CD4-positive, alpha-beta T cell (primary cell): Measurements from ENCODE around the gene ZNF211. TPM values are rescaled to one million over a fixed set of nuclear protein-coding genes. Genes with fewer than 3 reads are reported as not detected.

Experiments
- ATAC-seq: fragments of 200-7000 bp; cut with Tn5 transposase; one replicate; pipeline ENCODE4 v1.10.0; 2022; ENCODE audit warnings: mild to moderate bottlenecking; ENCODE audit not compliant: poor library complexity
- CTCF ChIA-PET: fragments of 350-600 bp; sonication (Branson Sonifier 250); formaldehyde crosslinking; loops from one replicate; lab custom pipeline; 2021; ENCODE audit warnings: antibody characterized with exemption, inconsistent platforms; lab: Charles Lee
- POLR2A ChIA-PET: fragments of 350-600 bp; sonication (Branson Sonifier 250); formaldehyde crosslinking; loops from one replicate; lab custom pipeline; 2021; ENCODE audit warnings: antibody characterized with exemption, inconsistent platforms; lab: Charles Lee
- DNase-seq, 14 experiments: peaks; one replicate each; pipeline ENCODE4 v3.0.0-alpha.2; 2013 to 2020; ENCODE audit warnings: mixed read lengths in 2 of 14
- H3K27ac ChIP-seq, 2 donors: one replicate each; pipeline versions ENCODE4 v1.5.1 to v1.7.0; 2013; ENCODE audit warnings: low read length in 2 of 2, low read depth in 1 of 2, mild to moderate bottlenecking in 1 of 2
- H3K27me3 ChIP-seq, 2 experiments: 1 replicate in 1 of 2; 2 replicates in 1 of 2; pipeline versions ENCODE4 v1.6.1 to v1.7.0; 2013; ENCODE audit warnings: low read length in 2 of 2, control low read depth in 1 of 2, mild to moderate bottlenecking in 1 of 2, moderate library complexity in 1 of 2; ENCODE audit not compliant: insufficient read depth in 2 of 2, control insufficient read depth in 1 of 2
- H3K36me3 ChIP-seq: one replicate; pipeline ENCODE4 v1.6.1; 2013; ENCODE audit warnings: low read length, control low read depth; ENCODE audit not compliant: insufficient read depth
- H3K4me1 ChIP-seq: one replicate; pipeline ENCODE4 v1.6.1; 2013; ENCODE audit warnings: low read length, control low read depth; ENCODE audit not compliant: insufficient read depth
- H3K4me3 ChIP-seq: one replicate; pipeline ENCODE4 v1.5.1; 2013; ENCODE audit warnings: mild to moderate bottlenecking, low read length, moderate library complexity
- H3K9me3 ChIP-seq, 2 experiments: 1 replicate in 1 of 2; 2 replicates in 1 of 2; pipeline versions ENCODE4 v1.6.1 to v1.7.0; 2013; ENCODE audit warnings: low read length in 2 of 2, mild to moderate bottlenecking in 2 of 2, control low read depth in 1 of 2, moderate library complexity in 1 of 2; ENCODE audit not compliant: control insufficient read depth in 1 of 2, insufficient read depth in 1 of 2
- H3K27ac Mint-ChIP-seq: one replicate; pipeline ENCODE4 v1.8.0; 2020; ENCODE audit warnings: mixed read lengths
- H3K27me3 Mint-ChIP-seq: one replicate; pipeline ENCODE4 v1.8.0; 2021; ENCODE audit warnings: mixed read lengths
- H3K36me3 Mint-ChIP-seq: one replicate; pipeline ENCODE4 v1.8.0; 2021; ENCODE audit warnings: low read depth, mixed read lengths
- H3K4me1 Mint-ChIP-seq: one replicate; pipeline ENCODE4 v1.8.0; 2021; ENCODE audit warnings: low read depth, mixed read lengths
- H3K4me3 Mint-ChIP-seq: one replicate; pipeline ENCODE4 v1.8.0; 2020; ENCODE audit warnings: mild to moderate bottlenecking, mixed read lengths
- H3K9me3 Mint-ChIP-seq: one replicate; pipeline ENCODE4 v1.8.0; 2020; ENCODE audit warnings: mixed read lengths
- CTCF ChIP-seq: fragments of 200-600 bp; IDR thresholded peaks from one replicate; pipeline ENCODE4 v1.8.0; 2022; ENCODE audit warnings: antibody characterized with exemption, mild to moderate bottlenecking
- intact Hi-C, 2 experiments: fragments of 100-400 bp; cut with DNase I in 1 of 2; cut with micrococcal nuclease in 1 of 2; formaldehyde crosslinking; loops; one replicate each; pipeline versions ENCODE4 v1.15.1 to v1.9.0; 2023 to 2025; cut with DNase I, micrococcal nuclease
- total RNA-seq, 174 experiments: library from RNA in 2 of 174; stranded (reverse) in 2 of 174; gene quantifications; one replicate each; pipeline ENCODE4 v1.2.3 and lab custom pipeline; 2021 to 2026

Gene ZNF211
- total RNA-seq, 2 experiments from 2014 or later, result 29.3 to 30.5 TPM

- Histone ChIP-seq H3K4me1 (peaks cover 26% of the 10 kb centered on the region), H3K27ac (no peak overlapping the region), H3K36me3 (peaks cover 51% of the 10 kb centered on the region), H3K4me3 (no peak overlapping the region), H3K27me3 (no peaks in the 10 kb centered on the region), H3K9me3 (peaks cover 51 to 68% of the 10 kb centered on the region in 2 experiments)
- H3K36me3 Mint-ChIP-seq, result peaks cover 79% of the 10 kb centered on the region
- peak overlapping the region; percentile 95 for H3K4me3 Mint-ChIP-seq
- ATAC-seq (no peak), DNase-seq (no peak)
- intact Hi-C loops, result loop anchor here (2.0 to 10.0 kb wide), 3 partner anchors 37 to 157 kb away; partner anchors contain the start of genes ZNF416 (in 1 of the 2) and ZNF671 (in 1 of the 2)
- TF ChIP-seq CTCF, result no peak
- CTCF ChIA-PET, result no interaction called here
- peaks cover 44% of the 10 kb centered on the region for H3K9me3 Mint-ChIP-seq
- no peaks in the 10 kb centered on the region for H3K27me3 Mint-ChIP-seq
- H3K27ac Mint-ChIP-seq, result peak overlapping the region; percentile 82
- POLR2A ChIA-PET, result interaction anchor here (2.4 kb wide), 1 partner anchor 18 kb away, joined by 13 read pairs; the partner anchor contains the start of gene ZNF211
- H3K4me1 Mint-ChIP-seq, result peaks cover 36% of the 10 kb centered on the region
Observed at GRCh38 chr19:57615346-57615745, 17.6 kb upstream of the ZNF211 start.

- peaks cover 93% of the 10 kb centered on the region for H3K36me3 Mint-ChIP-seq
- POLR2A ChIA-PET, result no interaction called here
- intact Hi-C loops, result no loop called here
Observed at GRCh38 chr19:57620673-57621348, 12.2 kb upstream of the ZNF211 start.

GRCh38 chr19:57623091-57623490 lies 9.9 kb upstream of the ZNF211 start:
- DNase-seq (no peak), ATAC-seq (no peak)
- peaks cover 77% of the 10 kb centered on the region for H3K36me3 Mint-ChIP-seq
- H3K4me1 ChIP-seq, result no peaks in the 10 kb centered on the region
- no peaks in the 10 kb centered on the region for H3K4me1 Mint-ChIP-seq
- no peaks in the 10 kb centered on the region for H3K27me3 ChIP-seq
- H3K9me3 Mint-ChIP-seq, result peaks cover 20% of the 10 kb centered on the region
- no peak overlapping the region for H3K4me3 ChIP-seq
- POLR2A ChIA-PET, result interaction anchor here (0.5 kb wide), 1 partner anchor 171 kb away, joined by 5 read pairs; no protein-coding TSS in a partner anchor
- H3K27me3 Mint-ChIP-seq, result no peaks in the 10 kb centered on the region
- H3K27ac Mint-ChIP-seq, result no peak overlapping the region
- no peak for TF ChIP-seq CTCF
- peaks cover 58 to 90% of the 10 kb centered on the region in 2 experiments for H3K9me3 ChIP-seq
- H3K4me3 Mint-ChIP-seq, result no peak overlapping the region
- intact Hi-C loops, result no loop called here
- H3K27ac ChIP-seq, result no peak overlapping the region
- H3K36me3 ChIP-seq, result peaks cover 48% of the 10 kb centered on the region
- CTCF ChIA-PET, result no interaction called here

More at GRCh38 chr19:57620673-57621348, 12.2 kb upstream of the ZNF211 start:
- no peak overlapping the region for H3K4me3 Mint-ChIP-seq
- H3K27ac Mint-ChIP-seq, result no peak overlapping the region
- no peaks in the 10 kb centered on the region for H3K27me3 Mint-ChIP-seq
- ATAC-seq (no peak), DNase-seq (no peak)
- no peaks in the 10 kb centered on the region for H3K27me3 ChIP-seq
- H3K9me3 Mint-ChIP-seq, result peaks cover 28% of the 10 kb centered on the region
- H3K4me1 ChIP-seq, result peaks cover 3% of the 10 kb centered on the region
- H3K4me3 ChIP-seq, result no peak overlapping the region
- CTCF ChIA-PET, result interaction anchor here (1.3 kb wide), 1 partner anchor 60 kb away, joined by 3 read pairs; no protein-coding TSS in a partner anchor
- H3K27ac ChIP-seq, result no peak overlapping the region
- H3K36me3 ChIP-seq, result peaks cover 71% of the 10 kb centered on the region
- H3K4me1 Mint-ChIP-seq, result peaks cover 14% of the 10 kb centered on the region
- peaks cover 55 to 96% of the 10 kb centered on the region in 2 experiments for H3K9me3 ChIP-seq
- no peak for TF ChIP-seq CTCF
